D721Med (cell line): ENCODE measurements around the gene TTC3.

ENCODE experiments used
- DNase-seq: peaks from one replicate; pipeline ENCODE4 v3.0.0; 2011; ENCODE audit warnings: low spot score; ENCODE audit not compliant: insufficient read length
- FAIRE-seq: peaks from 2 replicates; lab custom pipeline; 2011; peaks lifted over from hg19 to GRCh38; lab: Jason Lieb, UNC
- TF ChIP-seq, protein P1 (sequence below): IDR thresholded peaks from 2 replicates; pipeline ENCODE4 v1.5.1; 2012; ENCODE audit warnings: mild to moderate bottlenecking, control low read depth; ENCODE audit not compliant: insufficient read depth; ENCODE audit errors: missing control alignments

Gene TTC3

DNA sequence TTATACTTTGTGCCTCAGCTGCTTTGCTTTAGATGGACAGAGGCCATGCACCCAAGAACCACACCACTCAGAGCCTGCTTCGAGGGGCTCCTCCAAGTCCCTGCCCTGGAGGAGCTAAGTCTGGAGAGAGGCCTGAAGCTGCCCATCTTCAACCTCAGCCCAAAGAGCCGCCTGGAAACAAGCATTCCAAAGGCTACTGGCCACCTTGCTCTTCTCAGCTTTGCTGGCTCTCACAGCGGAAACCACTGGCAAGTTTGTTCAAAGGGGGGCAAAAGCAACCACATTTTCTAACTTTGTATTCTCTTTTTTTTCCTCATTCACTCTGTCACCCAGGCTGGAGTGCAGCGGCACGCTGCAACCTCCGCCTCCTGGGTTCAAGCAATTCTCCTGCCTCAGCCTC is 170.9 kb downstream of the TTC3 start:
- DNase-seq (no peak), FAIRE-seq (no peak)
- TF ChIP-seq, protein P1, sequence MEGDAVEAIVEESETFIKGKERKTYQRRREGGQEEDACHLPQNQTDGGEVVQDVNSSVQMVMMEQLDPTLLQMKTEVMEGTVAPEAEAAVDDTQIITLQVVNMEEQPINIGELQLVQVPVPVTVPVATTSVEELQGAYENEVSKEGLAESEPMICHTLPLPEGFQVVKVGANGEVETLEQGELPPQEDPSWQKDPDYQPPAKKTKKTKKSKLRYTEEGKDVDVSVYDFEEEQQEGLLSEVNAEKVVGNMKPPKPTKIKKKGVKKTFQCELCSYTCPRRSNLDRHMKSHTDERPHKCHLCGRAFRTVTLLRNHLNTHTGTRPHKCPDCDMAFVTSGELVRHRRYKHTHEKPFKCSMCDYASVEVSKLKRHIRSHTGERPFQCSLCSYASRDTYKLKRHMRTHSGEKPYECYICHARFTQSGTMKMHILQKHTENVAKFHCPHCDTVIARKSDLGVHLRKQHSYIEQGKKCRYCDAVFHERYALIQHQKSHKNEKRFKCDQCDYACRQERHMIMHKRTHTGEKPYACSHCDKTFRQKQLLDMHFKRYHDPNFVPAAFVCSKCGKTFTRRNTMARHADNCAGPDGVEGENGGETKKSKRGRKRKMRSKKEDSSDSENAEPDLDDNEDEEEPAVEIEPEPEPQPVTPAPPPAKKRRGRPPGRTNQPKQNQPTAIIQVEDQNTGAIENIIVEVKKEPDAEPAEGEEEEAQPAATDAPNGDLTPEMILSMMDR = no peak

GRCh38 chr21:37244501-37245095 is 171.5 kb downstream of the TTC3 start:
- TF ChIP-seq, protein P1 = no peak
- DNase-seq (no peak), FAIRE-seq (no peak)

GRCh38 chr21:37245151-37245550 is 172.1 kb downstream of the TTC3 start:
- no peak for FAIRE-seq
- TF ChIP-seq, protein P1 = no peak
- no peak for DNase-seq

DNA sequence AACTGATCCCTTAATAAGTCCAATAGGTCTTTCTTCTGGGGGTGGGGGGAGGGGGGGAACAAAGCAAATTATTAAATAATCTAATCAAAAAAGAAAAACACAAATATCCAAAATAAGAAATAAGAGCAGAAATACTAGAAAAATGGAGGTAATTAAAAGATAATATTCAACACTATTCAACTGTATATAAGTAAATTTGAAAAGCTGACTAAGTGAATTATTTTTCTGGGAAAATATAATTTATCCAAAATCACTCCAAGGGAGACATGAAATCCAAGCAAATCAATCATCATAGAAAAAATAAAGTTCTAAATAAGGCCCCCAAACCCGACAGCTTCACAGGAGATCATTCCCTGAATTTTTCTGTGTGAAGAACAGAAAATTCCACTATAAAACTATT is 175.2 kb downstream of the TTC3 start:
- DNase-seq (no peak), FAIRE-seq (no peak)
- TF ChIP-seq, protein P1 = no peak

DNA sequence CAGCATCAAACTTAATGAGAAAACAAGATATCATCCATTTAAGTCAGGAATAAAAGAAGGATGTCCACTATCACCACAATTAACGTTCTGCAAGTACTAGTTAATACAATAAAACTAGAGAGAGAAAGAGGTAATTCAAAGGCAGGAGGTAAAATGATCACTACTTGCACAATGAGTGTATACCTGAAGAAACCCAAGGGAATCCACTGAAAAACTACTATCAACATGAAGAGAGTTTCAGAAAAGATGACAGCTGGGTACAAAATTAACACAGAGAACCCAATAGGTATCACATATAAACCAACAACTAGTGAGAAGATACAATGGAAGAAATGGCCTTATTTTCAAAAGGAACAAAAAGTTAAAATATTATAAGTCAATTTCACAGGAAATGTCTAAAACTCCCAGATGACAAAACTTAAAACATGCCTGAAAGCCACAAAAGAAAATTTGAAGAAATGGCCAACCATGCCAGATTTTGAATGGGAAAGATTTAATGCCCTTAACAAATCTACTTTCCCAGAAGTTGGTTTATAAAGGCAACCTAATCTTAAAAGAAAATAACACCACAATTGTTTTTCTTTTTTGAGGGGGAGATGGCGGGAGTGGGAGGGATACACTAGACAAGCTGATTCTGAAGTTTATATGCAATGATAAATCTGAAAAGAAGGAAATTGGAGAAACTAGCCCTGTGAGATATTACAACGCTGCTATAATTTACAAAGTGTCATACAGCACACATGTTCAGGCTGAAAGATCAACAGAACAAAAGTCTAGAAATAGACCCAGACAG is 176.3 kb downstream of the TTC3 start:
- TF ChIP-seq, protein P1 = no peak
- DNase-seq = no peak
- no peak for FAIRE-seq

- TF ChIP-seq, protein P1 = no peak
- DNase-seq (no peak), FAIRE-seq (no peak)
Observed at GRCh38 chr21:37251294-37251634, 178.2 kb downstream of the TTC3 start.
